Urinary bladder (tissue), 4 donors: Measurements from ENCODE around the gene PLPPR2. TPM values are rescaled to one million over a fixed set of nuclear protein-coding genes. Genes with fewer than 3 reads are reported as not detected.
"Not testable (repeated sequence)": the region's sequence is repeated elsewhere in the genome, so short reads cannot be mapped to it uniquely, and the experiment has no call there.

Experiments used
- DNase-seq: peaks from one replicate; pipeline ENCODE4 v3.0.0-alpha.2; 2015; ENCODE audit errors: extremely low spot score
- H3K27ac ChIP-seq: one replicate; pipeline ENCODE4 v1.5.1; 2013; ENCODE audit warnings: low read depth, mild to moderate bottlenecking, moderate library complexity
- H3K36me3 ChIP-seq: one replicate; pipeline ENCODE4 v1.6.1; 2013; ENCODE audit warnings: mild to moderate bottlenecking, moderate library complexity; ENCODE audit not compliant: insufficient read depth
- H3K4me1 ChIP-seq: one replicate; pipeline ENCODE4 v1.6.1; 2013; ENCODE audit warnings: mild to moderate bottlenecking, moderate library complexity; ENCODE audit not compliant: insufficient read depth
- H3K4me3 ChIP-seq: one replicate; pipeline ENCODE4 v1.5.1; 2013; ENCODE audit warnings: low read depth, low read length
- WGBS: extraction: QIAGEN DNeasy Blood & Tissue Kit; methylation state at CpG from one replicate; pipeline ENCODE4 v1.1.7; 2013; 5-methylcytosine and 5-hydroxymethylcytosine counted together
- polyA plus RNA-seq: library from polyadenylated mRNA; stranded (reverse); fragments of 200-250 nt; gene quantifications from one replicate; pipeline ENCODE4 v1.2.3, GENCODE V29; 2013
- total RNA-seq: library from RNA; depleted of rRNA; stranded (reverse); fragments of >200 nt; gene quantifications from one replicate; pipeline ENCODE4 v1.2.3, GENCODE V29; 2014
- donor health status: healthy with polysubstance abuse.
- donor health status: healthy.

PLPPR2 gene
- total and polyA plus RNA-seq, 2 donors, result 7.2 to 41.5 TPM

GRCh38 chr19:11332822-11333221 lies 22.4 kb upstream of the PLPPR2 start:
- Histone ChIP-seq H3K4me1 (no peaks in the 10 kb centered on the region), H3K27ac (no peak overlapping the region), H3K4me3 (no peak overlapping the region), H3K36me3 (peaks cover 8% of the 10 kb centered on the region)
- WGBS, result 94% methylated on average over 5 of the region's 5 CpGs
- no peak for DNase-seq

- not testable (repeated sequence) for H3K4me1 ChIP-seq, H3K36me3 ChIP-seq, H3K4me3 ChIP-seq, H3K27ac ChIP-seq, DNase-seq
- WGBS, result 85% methylated on average over 9 of the region's 9 CpGs
These were observed 21.4 kb upstream of the PLPPR2 start for GRCh38 chr19:11333838-11334237.

- Histone ChIP-seq H3K36me3 (peaks cover 8% of the 10 kb centered on the region), H3K4me3 (no peak overlapping the region), H3K4me1 (no peaks in the 10 kb centered on the region), H3K27ac (no peak overlapping the region)
- no peak for DNase-seq
- 96% methylated on average over 17 of the region's 17 CpGs for WGBS
These were observed 19.6 kb upstream of the PLPPR2 start for GRCh38 chr19:11335449-11336146.

- H3K36me3 ChIP-seq, result peaks cover 8% of the 10 kb centered on the region
- no peaks in the 10 kb centered on the region for H3K4me1 ChIP-seq
- H3K27ac ChIP-seq, result no peak overlapping the region
- no peak overlapping the region for H3K4me3 ChIP-seq
- 85% methylated on average over 14 of the region's 14 CpGs for WGBS
- no peak for DNase-seq
These were observed 18.2 kb upstream of the PLPPR2 start for GRCh38 chr19:11337080-11337479.

GRCh38 chr19:11338121-11338520 lies 17.1 kb upstream of the PLPPR2 start:
- Histone ChIP-seq H3K4me1 (no peaks in the 10 kb centered on the region), H3K36me3 (peaks cover 8% of the 10 kb centered on the region), H3K27ac (no peak overlapping the region), H3K4me3 (no peak overlapping the region)
- DNase-seq, result no peak
- WGBS, result 91% methylated on average over 7 of the region's 7 CpGs

GRCh38 chr19:11338569-11339253 lies 16.5 kb upstream of the PLPPR2 start:
- peak overlapping the region; percentile 89 for H3K4me3 ChIP-seq
- peak overlapping the region; percentile 54 for H3K27ac ChIP-seq
- no peak for DNase-seq
- H3K4me1 ChIP-seq, result no peaks in the 10 kb centered on the region
- H3K36me3 ChIP-seq, result peaks cover 8% of the 10 kb centered on the region
- 30% methylated on average over 21 of the region's 21 CpGs for WGBS

- 6% methylated on average over 53 of the region's 53 CpGs for WGBS
- H3K36me3 ChIP-seq, result peaks cover 8% of the 10 kb centered on the region
- H3K27ac ChIP-seq, result peak within 1 kb of the TSS; percentile 54
- DNase-seq, result peak; percentile 75
- peak within 1 kb of the TSS; percentile 89 for H3K4me3 ChIP-seq
- H3K4me1 ChIP-seq, result no peaks in the 10 kb centered on the region
These were observed 15.8 kb upstream of the PLPPR2 start, which contains the start of gene RAB3D for GRCh38 chr19:11339254-11340098. TSS of gene RAB3D (minus strand) at chr19:11339657. CDS start at chr19:11337399, 2,258 bp downstream.

GRCh38 chr19:11340099-11340467 lies 15.1 kb upstream of the PLPPR2 start:
- not testable (repeated sequence) for H3K27ac ChIP-seq, H3K4me1 ChIP-seq, H3K4me3 ChIP-seq, DNase-seq, H3K36me3 ChIP-seq
- 75% methylated on average over 8 of the region's 8 CpGs for WGBS

- Histone ChIP-seq H3K36me3 (no peaks in the 10 kb centered on the region), H3K4me3 (no peak overlapping the region), H3K27ac (no peak overlapping the region), H3K4me1 (no peaks in the 10 kb centered on the region)
- 95% methylated on average over 3 of the region's 3 CpGs for whole genome bisulfite sequencing
- DNase-seq, result no peak
These were observed 12.8 kb upstream of the PLPPR2 start for GRCh38 chr19:11342429-11342828.

GRCh38 chr19:11345122-11345803 lies 10.0 kb upstream of the PLPPR2 start:
- Histone ChIP-seq H3K36me3 (no peaks in the 10 kb centered on the region), H3K4me1 (no peaks in the 10 kb centered on the region), H3K27ac (no peak overlapping the region), H3K4me3 (peak overlapping the region; percentile 55)
- 40% methylated on average over 15 of the region's 15 CpGs for WGBS
- DNase-seq, result no peak

- under 1% methylated on average over 50 of the region's 50 CpGs for WGBS
- peak; percentile 99 for DNase-seq
- H3K4me1 ChIP-seq, result no peaks in the 10 kb centered on the region
- H3K27ac ChIP-seq, result peak within 1 kb of the TSS; percentile 76
- H3K36me3 ChIP-seq, result no peaks in the 10 kb centered on the region
- H3K4me3 ChIP-seq, result peak within 1 kb of the TSS; percentile 55
These were observed 8.9 kb upstream of the PLPPR2 start, which contains the start of the genes CCDC159 and TMEM205 for GRCh38 chr19:11346104-11346940. TSS of gene CCDC159 (plus strand) at chr19:11346519. CDS start at chr19:11346607, 88 bp downstream. TSS of gene TMEM205 (minus strand) at chr19:11346268. CDS start at chr19:11345619, 649 bp downstream.

GRCh38 chr19:11347546-11348039 lies 7.6 kb upstream of the PLPPR2 start:
- Histone ChIP-seq H3K4me1 (no peaks in the 10 kb centered on the region), H3K4me3 (no peak overlapping the region), H3K36me3 (no peaks in the 10 kb centered on the region), H3K27ac (no peak overlapping the region)
- WGBS, result 72% methylated on average over 7 of the region's 7 CpGs
- DNase-seq, result no peak
